ENCODE data around the gene ATG9A.

Gene ATG9A

DNA sequence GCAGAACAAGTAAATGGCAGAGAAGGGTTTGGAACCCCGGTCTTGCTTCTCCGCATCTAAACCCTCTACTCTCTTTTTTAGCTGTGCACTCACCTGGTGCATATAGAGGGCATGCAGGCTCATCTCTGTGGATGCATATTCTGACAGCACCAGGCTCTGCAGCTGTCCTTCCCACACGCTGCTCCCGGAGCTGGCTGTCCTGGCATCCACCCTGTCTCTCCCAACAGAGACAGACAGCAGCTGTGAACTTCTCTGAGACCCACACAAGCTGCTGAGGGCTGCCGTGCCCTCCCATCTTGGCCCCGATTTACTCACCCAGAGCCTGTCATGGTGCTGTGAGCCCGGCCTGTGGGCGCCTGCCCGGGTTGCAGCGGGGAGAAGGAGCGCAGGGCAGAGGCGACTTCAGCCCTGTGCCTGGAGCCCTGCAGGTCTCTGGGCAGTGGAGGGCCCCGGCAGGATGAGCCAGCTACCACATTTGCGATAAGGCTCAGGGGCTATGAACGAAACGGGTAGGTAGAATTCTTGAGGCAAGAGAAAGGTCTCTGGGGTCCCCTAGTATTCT is 7.4 kb downstream of the ATG9A start:
- no peak for DNase-seq

DNA sequence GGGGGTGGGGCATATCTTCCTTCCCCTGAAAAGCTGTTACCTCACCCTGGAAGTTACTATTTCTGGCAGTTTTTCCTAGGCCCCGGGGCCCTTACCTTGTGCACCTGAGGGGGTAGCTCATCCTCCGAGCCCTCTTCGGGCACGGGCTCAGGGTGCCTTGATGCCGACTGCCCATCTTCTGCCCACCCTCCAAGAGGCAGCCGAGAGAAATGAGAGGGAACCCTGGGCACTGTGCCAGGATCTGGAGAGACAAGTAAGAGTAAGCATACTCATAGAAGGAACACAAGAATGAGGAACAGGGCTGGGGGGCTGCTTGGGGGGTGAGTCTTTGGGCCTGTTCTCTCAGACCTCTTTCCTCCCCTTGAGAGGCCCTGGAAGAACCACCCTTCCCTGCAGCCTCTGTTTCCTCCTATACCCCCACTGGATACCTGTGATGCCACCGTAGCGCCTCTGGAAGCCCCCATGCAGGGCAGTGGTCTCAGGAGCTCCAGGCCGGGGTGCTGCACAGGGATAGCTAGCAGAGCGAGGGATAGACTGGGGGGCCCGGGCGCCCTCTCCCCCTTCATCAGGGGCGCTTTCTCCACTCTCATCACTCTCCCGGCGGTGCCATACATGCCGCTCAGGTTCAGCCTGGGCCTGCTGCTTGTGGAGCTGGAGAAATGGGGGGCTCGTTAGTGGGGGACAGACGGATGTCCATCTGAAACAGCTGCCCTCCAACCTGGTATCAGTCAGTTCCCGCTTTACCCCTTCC is 8.6 kb downstream of the ATG9A start:
- no peak for DNase-seq

DNA sequence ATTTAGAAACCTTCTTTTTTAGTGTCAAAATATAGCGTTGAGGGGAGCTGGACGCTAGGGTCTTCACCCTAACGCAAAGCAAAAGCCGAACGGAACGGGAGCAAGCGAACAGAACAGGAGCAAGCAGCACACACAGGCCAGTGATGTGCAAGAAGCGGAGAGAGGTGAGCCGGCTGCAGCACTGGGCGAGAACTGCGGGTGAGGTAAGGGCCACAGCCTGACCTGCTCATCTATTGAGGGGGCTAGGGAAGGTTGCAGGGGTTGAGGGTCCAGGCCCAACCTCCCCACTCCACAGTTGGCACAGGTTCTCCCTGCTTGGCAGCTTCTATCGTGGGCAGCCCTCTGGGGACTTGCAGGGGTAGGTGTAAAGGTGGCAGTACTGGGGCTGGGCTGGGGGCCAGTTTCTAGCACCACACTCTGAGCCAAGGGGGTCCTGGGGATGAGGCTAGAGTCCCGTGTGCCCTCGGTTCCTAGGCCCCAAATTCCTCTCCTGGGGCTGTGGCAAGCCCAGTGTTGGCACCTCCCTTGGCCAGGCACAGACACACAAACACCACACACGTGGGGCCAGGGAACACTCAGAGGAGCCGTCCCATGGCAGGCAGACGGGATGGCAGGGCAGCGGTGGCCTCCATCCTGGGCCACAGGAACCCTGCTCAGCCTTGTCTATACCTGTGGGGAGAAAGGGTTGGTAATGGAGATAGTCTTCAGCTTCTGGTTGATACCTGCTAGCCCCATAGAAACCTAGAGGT is 9.5 kb downstream of the ATG9A start:
- no peak for DNase-seq

DNA sequence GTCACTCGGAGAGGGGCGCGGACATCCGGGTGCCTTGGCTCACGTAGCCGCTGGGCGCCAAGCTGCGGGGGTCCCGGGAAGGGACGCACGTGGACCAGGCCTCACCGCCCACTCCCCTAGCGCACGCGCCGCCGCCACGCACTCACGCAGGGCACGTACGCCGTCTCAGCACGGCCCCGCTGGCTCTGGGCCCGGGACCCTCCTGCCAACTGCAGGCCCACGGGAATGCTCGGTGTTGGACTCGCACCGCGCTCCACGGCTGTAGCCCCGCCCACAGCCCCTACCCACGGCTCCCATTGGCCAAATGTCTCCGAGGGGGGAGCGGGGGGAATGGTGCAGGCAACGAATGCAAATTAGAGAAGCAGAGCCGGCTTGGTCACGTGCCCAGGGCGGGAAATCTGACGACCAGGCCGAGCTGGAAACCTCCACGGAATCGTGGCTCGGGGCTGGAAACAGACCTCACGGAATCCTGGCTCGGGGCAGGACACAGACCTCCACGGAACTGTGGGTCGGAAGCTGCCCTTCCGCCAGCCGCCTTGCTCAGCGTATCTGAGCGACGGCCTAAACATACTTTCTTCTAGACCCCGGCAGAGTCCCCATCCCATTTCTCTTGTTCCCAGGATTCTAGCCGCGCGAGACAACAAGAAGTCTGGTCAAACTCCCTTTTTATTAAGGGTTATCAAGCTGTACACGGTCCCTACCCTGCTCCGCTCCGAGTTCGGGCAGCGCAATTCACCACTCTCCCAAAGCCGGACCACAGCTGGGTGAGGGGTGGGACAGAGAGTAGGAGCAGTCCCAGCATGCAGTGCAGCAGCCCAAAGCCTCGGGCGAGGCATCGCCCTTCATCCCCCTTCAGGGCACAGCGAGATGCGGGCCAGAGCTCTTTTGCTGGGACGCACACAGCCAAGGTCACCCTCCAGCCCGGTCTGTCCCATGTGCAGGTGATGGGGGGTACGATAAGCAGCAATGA is 10.4 kb downstream of the ATG9A start, which contains the start of gene ABCB6:
TSS of gene ABCB6 (minus strand) at position 227 of the 970 bp plus-strand sequence. CDS start 285 bp downstream, outside the sequence.
- peak; percentile 70 for DNase-seq

DNA sequence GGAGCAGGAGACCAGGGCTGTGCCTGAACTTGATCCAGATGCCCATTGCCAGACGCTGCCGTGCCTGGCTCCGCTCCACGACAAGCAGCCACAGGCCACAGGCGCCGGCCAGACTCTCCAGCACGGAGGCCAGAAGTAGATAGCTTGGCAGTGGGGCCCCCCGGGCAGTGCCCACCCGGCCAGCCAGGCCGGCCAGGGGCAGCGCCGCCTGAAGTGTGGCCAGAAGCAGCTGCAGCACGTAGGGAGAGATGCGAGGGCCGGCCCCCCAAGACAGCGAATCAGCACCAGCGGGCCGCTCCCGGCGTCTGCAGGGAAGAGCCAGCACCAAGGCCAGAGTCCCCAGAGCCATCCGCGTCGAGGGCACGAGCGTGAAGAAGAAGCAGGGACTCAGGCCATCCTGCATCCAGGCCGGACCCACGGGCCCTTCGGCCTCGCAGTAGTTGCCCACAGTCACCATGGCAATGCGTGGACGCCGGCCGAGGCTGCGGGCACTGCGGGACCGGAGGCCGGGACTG is 11.2 kb downstream of the ATG9A start:
- DNase-seq = peak; percentile 19

DNA sequence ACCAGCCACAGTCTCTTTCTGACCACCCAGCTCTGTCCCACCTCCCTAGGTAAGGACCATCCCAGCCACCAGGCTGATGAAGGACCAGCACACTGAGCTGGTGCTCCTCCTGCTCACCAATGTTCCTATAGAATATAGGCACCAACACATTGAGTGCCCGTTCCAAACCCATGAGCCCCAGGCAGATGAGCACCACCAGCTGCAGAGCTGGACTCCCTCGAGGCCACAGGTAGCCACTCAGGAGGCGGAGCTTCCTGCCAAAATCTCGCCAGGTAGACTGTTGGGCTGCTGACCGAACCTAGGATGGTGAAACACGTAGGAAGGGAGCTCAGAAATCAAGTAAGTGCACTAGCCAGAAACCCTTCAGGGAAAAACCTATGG is 12.9 kb downstream of the ATG9A start:
- no peak for DNase-seq

DNA sequence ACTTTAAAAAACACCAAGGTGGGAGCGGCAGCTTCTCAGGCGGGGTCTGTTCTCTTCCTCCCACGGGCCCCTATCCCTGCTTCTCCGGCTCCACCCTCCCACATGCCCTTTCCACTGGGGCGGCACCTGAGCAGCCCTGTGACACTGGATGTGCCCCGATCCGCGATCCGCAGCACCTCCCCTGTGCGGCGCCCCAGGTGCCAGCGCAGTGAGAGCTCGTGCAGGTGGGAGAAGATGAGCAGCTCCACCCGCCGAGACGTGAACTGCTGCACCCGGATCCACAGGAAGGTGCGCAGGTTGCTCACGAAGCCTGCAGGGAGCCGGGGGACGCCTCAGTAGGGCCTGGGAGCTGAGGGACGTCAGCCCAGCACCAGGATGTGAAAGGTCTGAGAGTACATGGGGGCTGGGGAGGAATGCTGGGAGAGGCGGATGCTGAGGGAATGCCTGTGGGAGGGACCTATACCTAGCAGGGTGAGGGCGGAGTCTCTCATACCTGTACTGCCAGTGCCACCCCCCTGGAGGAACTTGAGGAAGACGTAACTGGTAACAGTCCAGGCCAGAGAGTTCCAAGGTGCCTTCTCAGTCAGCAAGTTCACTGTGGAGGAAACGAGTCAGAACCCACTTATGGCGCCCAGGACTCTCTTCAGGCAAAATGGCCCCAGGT is 13.4 kb downstream of the ATG9A start:
- DNase-seq = no peak

DNA sequence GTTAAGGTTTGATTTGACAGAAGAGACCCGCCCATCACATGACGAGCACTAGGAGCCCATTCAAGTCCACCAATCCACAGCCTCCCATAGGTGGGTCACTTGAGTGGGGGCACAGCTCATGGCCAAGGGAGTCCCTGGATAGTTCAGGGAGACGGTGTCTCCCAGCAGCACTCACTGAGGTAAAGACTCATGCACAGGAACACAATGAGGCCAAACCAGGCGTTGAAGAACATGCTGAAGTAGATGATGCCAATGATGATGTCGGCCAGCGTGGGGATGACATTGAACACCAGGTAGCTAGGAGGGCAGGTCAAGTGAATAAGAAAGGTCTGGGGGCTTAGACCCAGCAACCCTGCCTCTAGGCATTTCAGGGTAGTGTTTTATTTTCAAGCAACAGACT is 14.7 kb downstream of the ATG9A start:
- no peak for DNase-seq

DNA sequence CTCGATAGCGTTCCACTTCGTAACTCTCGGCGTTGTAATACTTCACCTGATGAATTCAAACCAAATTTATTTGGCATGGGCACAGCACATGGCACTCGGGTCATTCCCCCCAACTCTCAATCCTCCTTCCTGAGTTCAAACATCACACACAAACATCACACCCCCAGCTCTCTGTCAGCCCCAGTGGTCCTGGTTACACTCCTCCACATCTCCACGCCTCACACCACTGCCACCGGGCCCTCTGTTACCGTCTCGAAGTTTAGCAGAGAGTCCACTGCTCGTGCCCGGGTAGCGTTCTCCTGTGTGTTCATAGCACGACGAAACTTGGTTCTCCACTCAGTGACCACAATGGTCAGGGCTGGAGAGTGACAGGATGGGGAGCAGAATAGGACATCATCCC is 15.3 kb downstream of the ATG9A start:
- no peak for DNase-seq

DNA sequence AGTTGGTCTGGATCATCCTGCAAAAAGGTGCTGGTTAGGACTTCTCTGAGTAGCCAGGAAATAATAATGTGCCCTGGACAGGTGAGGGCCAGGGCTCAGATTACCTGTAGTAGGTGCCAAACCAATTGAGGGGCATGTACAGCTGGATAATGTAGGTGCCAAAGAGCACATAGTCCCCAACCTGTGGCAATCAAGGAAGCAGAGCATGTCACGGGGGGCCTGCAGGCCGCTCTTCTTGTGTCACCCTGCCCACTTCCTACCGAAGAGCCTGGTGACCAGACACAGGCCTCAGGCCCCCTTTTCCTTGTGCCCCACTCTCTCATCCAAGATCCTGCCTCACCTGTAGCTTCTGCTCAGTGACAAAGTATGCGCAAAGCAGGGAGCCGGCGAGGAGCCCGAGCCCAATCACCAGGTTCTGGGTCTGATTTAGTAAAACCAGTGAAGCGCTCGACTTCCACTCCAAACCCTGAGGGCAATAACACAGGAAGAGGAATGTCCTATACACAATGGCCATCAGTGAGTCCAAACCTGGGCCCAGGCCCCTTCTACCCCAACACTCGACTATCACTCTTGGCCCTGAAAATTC is 15.9 kb downstream of the ATG9A start:
- no peak for DNase-seq

DNA sequence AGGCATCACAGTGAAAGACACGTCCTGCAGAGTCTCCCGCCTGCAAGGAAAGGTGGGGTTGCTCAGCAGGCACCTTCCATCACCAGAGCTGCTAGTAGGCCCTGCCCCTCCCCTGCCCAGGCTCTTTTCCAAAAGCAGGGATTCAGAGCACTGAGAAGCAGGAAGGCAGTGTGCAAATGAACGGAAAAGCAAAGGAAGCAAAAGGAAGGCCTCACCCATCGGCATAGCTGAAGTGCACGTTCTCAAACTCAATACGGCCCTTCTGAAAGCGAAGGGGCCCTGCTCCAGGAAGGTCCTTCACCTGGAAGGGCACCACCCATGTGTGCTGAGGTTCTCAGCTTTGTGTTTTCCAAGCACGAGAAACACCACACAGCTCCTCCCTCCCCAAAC is 16.4 kb downstream of the ATG9A start:
- DNase-seq = no peak

DNA sequence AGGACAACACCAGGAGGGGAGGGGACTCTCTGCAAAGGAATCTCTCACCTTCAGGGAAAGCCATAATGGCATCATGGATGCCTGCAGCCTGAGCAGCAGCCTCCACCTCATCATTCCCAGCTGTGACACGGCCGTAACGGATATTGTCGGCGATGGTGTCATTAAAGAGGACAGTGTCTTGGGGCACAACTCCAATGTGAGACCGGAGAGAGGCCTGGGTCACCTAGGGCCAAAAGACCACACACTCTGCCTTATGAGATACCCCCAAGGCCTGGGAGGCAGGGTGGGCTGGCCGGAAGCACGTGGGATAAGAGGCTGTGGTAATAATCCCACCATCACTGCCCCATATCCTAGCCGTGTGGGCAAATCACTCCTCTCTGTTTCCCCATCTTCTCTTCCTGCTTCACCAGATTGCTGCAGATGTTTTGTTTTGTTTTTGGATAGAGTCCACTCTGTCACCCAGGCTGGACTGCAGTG is 18.5 kb downstream of the ATG9A start:
- DNase-seq = no peak

DNA sequence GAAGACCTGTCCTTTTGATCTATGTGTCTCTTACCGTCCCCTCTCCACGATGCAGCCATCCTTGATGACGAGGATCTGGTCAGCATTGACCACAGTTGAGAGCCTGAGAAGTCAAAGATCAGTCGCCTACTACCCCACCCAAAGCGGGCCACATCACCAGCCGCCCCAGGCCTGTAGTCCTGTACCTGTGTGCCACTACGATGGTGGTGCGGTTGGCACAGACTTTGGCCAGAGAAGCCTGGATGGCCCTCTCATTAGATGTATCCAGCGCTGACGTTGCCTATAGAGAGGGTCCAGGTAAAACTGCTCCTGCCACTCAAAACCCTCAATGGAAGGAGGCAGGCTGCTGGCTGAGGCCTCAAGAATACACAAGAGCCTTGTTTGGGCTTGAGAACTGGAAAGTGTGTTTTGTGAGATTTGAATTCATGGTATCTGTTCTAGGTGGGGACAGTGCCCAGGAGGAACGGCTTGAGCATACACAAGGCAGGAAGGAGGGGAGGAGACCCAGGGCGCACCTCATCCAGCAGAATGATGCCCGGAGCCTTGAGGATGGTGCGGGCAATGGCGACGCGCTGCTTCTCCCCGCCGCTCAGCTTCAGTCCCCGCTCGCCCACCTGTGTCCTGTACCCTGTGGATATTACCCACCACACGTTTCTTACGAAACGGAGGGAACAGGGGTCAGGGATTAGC is 19.1 kb downstream of the ATG9A start:
- no peak for DNase-seq

DNA sequence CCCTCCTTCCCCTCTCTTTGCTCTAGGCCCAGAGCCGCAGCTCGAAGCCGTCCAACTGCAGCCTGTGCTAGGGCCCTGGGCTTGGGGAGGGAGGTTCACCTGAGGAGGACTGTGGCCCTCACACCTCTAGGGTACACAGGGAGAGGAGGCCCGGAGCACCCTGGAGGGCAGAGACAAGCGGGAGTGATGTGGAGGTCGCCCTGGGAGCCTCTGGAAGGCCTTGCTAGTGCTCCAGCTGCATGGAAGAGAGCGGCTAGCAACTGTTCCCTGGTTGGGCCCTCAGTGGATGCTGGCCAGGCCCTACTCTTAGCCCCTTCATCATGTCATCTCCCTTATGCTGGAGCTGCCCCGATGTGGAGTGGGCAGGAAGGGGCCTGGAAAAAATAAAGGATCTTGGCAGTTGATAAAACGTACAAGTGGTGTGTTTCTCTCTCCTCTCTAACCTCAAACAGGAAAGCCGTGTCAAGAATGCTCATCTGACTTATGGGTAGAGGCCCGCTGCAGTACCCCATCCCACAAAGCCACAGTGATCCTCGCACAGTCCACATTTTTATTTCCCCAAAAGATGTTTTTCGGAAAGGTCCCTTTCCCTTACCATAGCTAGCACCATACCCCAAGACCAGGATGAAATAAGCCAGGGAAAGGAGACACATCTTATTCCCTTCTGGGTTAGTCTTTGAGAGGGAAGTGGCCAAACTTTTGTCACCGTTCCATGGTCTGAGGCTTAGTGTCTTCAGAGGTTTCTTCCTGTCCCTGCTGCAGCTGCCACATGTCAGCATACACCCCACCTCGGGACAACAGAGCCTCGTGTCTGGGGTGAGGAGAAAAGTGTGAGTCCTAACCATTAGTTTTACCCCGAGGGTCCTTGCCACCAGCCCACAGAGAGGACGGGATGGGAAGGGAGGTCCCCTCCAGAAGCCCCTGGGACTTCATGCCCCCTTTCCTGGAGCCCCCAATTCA is 19.9 kb downstream of the ATG9A start:
- no peak for DNase-seq

DNA sequence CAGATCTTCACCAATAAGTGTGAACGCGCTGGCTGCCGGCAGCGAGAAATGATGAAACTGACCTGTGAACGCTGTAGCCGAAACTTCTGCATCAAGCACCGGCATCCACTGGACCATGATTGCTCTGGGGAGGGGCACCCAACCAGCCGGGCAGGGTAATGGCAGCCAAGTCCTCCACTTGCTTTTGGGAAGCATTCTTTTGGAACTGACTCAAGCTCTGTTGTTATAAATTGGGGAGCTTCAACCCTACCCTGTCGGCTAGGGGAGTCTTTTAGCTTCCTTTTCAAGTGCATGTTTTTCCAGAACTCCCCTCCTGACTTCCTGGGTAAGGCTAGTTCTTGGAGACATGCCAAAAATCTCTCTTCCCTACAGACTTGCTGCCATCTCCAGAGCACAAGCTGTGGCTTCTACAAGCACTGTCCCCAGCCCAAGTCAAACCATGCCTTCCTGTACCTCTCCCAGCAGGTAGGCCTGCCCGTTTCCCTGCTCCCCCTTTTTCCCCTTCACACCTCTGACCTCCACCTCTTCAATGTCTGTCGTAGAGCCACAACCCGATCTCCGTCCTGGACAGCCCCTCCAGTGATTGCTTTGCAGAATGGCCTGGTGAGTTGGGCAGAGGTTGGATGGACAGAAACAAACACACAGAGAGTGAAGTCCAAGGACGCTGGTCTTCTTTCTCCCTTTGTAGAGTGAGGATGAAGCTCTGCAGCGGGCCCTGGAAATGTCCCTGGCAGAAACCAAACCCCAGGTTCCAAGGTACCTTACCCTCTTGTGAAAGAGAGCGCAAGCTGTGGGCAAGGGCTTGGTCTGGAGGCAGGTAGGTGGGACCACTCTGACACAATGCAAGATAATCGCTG is 21.3 kb downstream of the ATG9A start:
- DNase-seq = no peak

DNA sequence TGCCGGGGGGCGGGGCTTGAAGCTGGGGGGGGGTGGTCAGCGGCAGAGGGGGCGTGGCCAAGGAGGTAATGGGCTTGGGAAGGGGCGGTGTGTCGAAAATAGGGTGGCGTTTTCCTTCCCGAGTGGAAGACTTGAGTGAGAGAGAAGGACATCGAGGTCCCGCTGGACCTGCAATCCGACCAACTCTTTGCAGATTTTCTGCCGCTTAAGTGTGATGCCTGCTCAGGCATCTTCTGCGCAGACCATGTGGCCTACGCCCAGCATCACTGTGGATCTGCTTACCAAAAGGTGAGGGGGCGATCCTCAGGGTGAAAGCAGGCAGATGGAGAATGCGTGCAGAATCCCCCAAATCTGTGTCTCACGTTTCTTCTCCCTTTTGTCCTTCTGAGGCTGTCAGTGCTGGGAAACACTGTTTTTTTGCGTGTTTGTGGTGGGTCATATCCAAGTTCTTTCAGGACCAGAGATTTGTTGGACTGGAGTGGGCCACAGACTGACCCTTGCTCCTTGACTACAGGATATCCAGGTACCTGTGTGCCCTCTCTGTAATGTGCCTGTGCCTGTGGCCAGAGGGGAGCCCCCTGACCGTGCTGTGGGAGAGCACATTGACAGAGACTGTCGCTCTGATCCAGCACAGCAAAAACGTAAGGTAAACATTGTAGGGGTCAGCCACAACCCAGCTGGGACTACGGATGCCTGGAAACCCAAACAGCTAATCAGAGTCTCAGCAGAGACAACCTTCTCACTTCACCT is 22.1 kb downstream of the ATG9A start:
- DNase-seq = no peak

DNA sequence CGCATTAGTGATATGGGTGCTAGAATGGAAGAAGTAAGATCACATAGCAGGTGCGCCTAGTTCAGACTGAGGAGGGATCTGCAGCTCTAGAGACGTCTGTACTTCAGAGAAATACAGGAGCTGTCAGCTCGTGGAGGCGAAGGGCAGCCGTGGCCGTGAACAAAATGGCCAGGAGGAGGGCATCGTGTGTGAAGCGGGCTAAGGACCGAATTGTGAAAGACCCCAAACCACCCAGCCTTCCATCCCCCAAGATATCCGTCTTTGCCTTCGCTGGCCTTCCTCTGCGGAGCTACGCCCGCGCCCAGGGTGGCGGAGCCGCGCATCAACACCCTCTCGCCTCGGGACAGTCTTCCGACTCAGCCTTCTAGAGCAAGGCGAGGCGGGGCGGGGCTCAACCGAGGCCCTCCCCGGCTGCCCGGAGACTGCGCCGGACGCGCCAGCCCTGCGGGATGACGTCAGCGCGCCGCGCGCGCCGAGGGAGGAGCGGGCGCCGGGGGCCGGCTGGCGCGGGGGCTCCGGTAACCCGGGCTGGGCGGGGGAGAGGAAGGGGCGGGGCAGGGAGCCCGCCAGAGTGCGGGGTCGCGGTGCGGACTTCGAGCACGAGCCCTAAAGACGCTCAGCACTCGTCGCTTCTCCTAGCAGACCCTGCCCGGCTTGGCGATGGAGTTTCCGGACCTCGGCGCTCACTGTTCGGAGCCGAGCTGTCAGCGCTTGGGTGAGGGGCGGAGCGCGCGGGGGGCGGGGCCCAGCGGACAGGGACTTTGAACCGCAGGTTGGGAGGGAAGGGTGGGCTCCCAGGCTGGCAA is 22.9 kb downstream of the ATG9A start, which contains the start of gene ZFAND2B:
TSS of gene ZFAND2B (plus strand) at position 455 of the 806 bp plus-strand sequence. CDS start at position 661, 206 bp downstream.
- peak; percentile 95 for DNase-seq
